Measurements from ENCODE around the gene PLA2R1.

PLA2R1 gene

GRCh38 chr2:159925975-159926374 lies 136.4 kb downstream of the PLA2R1 start:
- no peak for FAIRE-seq

GRCh38 chr2:159922563-159922962 lies 139.9 kb downstream of the PLA2R1 start:
- no peak for FAIRE-seq

- FAIRE-seq, result no peak
Observed at GRCh38 chr2:159921752-159922404, 140.5 kb downstream of the PLA2R1 start.

GRCh38 chr2:159916511-159916910 lies 145.9 kb downstream of the PLA2R1 start:
- no peak for FAIRE-seq

- FAIRE-seq, result no peak
Observed at GRCh38 chr2:159913900-159914299, 148.5 kb downstream of the PLA2R1 start.

- no peak for FAIRE-seq
Observed at GRCh38 chr2:159912580-159912979, 149.8 kb downstream of the PLA2R1 start.

- no peak for FAIRE-seq
Observed at GRCh38 chr2:159910951-159911350, 151.5 kb downstream of the PLA2R1 start.

GRCh38 chr2:159908623-159909022 lies 153.8 kb downstream of the PLA2R1 start:
- FAIRE-seq, result no peak

- FAIRE-seq, result no peak
Observed at GRCh38 chr2:159907909-159908308, 154.5 kb downstream of the PLA2R1 start.

- FAIRE-seq, result no peak
Observed at GRCh38 chr2:159905926-159906714, 156.3 kb downstream of the PLA2R1 start.

- FAIRE-seq, result no peak
Observed at GRCh38 chr2:159904959-159905305, 157.5 kb downstream of the PLA2R1 start.

GRCh38 chr2:159904127-159904958 lies 158.1 kb downstream of the PLA2R1 start, which contains the start of gene LY75:
Gene LY75, minus strand, starts transcription at chr2:159904756.
- no peak for FAIRE-seq

- no peak for FAIRE-seq
Observed at GRCh38 chr2:159903443-159904126, 158.8 kb downstream of the PLA2R1 start.

- no peak for FAIRE-seq
Observed at GRCh38 chr2:159902722-159903121, 159.7 kb downstream of the PLA2R1 start.

GRCh38 chr2:159900343-159900742 lies 162.1 kb downstream of the PLA2R1 start:
- no peak for FAIRE-seq

GRCh38 chr2:159898441-159898840 lies 164.0 kb downstream of the PLA2R1 start:
- FAIRE-seq, result no peak

- no peak for FAIRE-seq
Observed at GRCh38 chr2:159897720-159898119, 164.7 kb downstream of the PLA2R1 start.

- no peak for FAIRE-seq
Observed at GRCh38 chr2:159897081-159897480, 165.3 kb downstream of the PLA2R1 start.

GRCh38 chr2:159895258-159896065 lies 167.0 kb downstream of the PLA2R1 start:
- no peak for FAIRE-seq

- FAIRE-seq, result no peak
Observed at GRCh38 chr2:159894145-159894838, 168.1 kb downstream of the PLA2R1 start.

All from colon (tissue), 2 donors.